Upper lobe of left lung (tissue), 6 donors: Measurements from ENCODE around the gene ARVCF. TPM values are rescaled to one million over a fixed set of nuclear protein-coding genes. Genes with fewer than 3 reads are reported as not detected.

ENCODE experiments used
- ATAC-seq, 2 donors: fragments of 200-7000 bp; cut with Tn5 transposase; one replicate each; pipeline ENCODE4 v1.9.1; 2022; ENCODE audit warnings: mild to moderate bottlenecking in 2 of 2, moderate library complexity in 2 of 2; ENCODE audit not compliant: low FRiP score in 2 of 2
- DNase-seq, 2 donors: peaks; one replicate each; pipeline ENCODE4 v3.0.0-alpha.2; 2019 to 2020
- H3K27ac ChIP-seq, 4 donors: fragments of 200-600 bp; sonication (generic); one replicate each; pipeline ENCODE4 v1.5.1; 2016 to 2019
- H3K27me3 ChIP-seq, 4 donors: fragments of 200-600 bp; sonication (generic); one replicate each; pipeline ENCODE4 v1.5.1; 2017 to 2019
- H3K36me3 ChIP-seq, 4 donors: fragments of 200-600 bp; sonication (generic); one replicate each; pipeline ENCODE4 v1.5.1; 2016 to 2019
- H3K4me1 ChIP-seq, 4 donors: fragments of 200-600 bp; sonication (generic); one replicate each; pipeline ENCODE4 v1.5.1; 2018 to 2019
- H3K4me3 ChIP-seq, 4 donors: fragments of 200-600 bp; sonication (generic); one replicate each; pipeline ENCODE4 v1.5.1; 2017 to 2019; ENCODE audit warnings: mild to moderate bottlenecking in 2 of 4, moderate library complexity in 1 of 4
- H3K9me3 ChIP-seq, 4 donors: fragments of 200-600 bp; sonication (generic); one replicate each; pipeline ENCODE4 v1.5.1; 2018 to 2019
- CTCF ChIP-seq, 6 experiments: fragments of 450-650 bp in 4 of 6; fragments of 200-600 bp in 2 of 6; sonication (generic) in 2 of 6; IDR thresholded peaks; one replicate each; pipeline ENCODE4 v1.5.1; 2016 to 2019; ENCODE audit warnings: antibody characterized with exemption in 6 of 6
- EP300 ChIP-seq, 4 donors: sonication (generic); formaldehyde crosslinking; IDR thresholded peaks; one replicate each; pipeline ENCODE4 v1.5.1; 2017; ENCODE audit warnings: antibody characterized with exemption in 4 of 4, control low read depth in 2 of 4
- POLR2A ChIP-seq, 4 donors: fragments of 450-650 bp; IDR thresholded peaks; one replicate each; pipeline ENCODE4 v1.5.1; 2016 to 2017; ENCODE audit warnings: antibody characterized with exemption in 4 of 4, mild to moderate bottlenecking in 2 of 4
- POLR2AphosphoS5 ChIP-seq, 2 donors: sonication (generic); formaldehyde crosslinking; IDR thresholded peaks; one replicate each; pipeline ENCODE4 v1.5.1; 2017; ENCODE audit warnings: antibody characterized with exemption in 2 of 2
- WGBS, 2 donors: methylation state at CpG; one replicate each; pipeline ENCODE4 v1.1.5; 2017 to 2018; 5-methylcytosine and 5-hydroxymethylcytosine counted together
- total RNA-seq, 6 donors: library from RNA; depleted of rRNA in 4 of 6; stranded (reverse); fragments of >200 nt in 4 of 6; gene quantifications; one replicate each; pipeline versions ENCODE4 v1.1.0 to v1.2.1, GENCODE V29; 2016 to 2021
- donor health status: DM: no; HTN: no; CAD: no; lungs with moderate emphysema.
- donor health status: DM: no; HTN: yes; CAD: no; lungs with severe emphysema.

The ARVCF gene
- total RNA-seq, 6 donors from 2014 or later: 18.5 to 54.5 (median 22.8) TPM

GRCh38 chr22:20063271-20064139 is 46.9 kb upstream of the ARVCF start:
- DNase-seq: no peak
- no peaks in the 10 kb centered on the region for H3K9me3 ChIP-seq
- no peak overlapping the region for H3K4me3 ChIP-seq
- no peaks in the 10 kb centered on the region for H3K4me1 ChIP-seq
- no peak for ATAC-seq
- H3K27ac ChIP-seq: no peak overlapping the region
- no peaks in the 10 kb centered on the region for H3K27me3 ChIP-seq
- WGBS, 2 donors: 91 to 98% methylated on average over 10 to 27 of the region's 27 CpGs
- TF ChIP-seq POLR2A (IDR thresholded peaks at IDR 0.05) (no peak), CTCF (IDR thresholded peaks at IDR 0.05) (no peak), POLR2AphosphoS5 (IDR thresholded peaks at IDR 0.05) (no peak), EP300 (IDR thresholded peaks at IDR 0.05) (no peak)
- H3K36me3 ChIP-seq: peaks cover 16 to 58% (median 47%) of the 10 kb centered on the region in 4 donors

GRCh38 chr22:20062766-20063083 is 46.1 kb upstream of the ARVCF start:
- no peak for DNase-seq
- Histone ChIP-seq H3K27ac (no peak overlapping the region), H3K4me1 (no peaks in the 10 kb centered on the region), H3K36me3 (peaks cover 16 to 64% (median 50%) of the 10 kb centered on the region in 4 donors), H3K27me3 (no peaks in the 10 kb centered on the region), H3K4me3 (no peak overlapping the region), H3K9me3 (no peaks in the 10 kb centered on the region)
- TF ChIP-seq POLR2AphosphoS5 (IDR thresholded peaks at IDR 0.05) (no peak), POLR2A (IDR thresholded peaks at IDR 0.05) (no peak), CTCF (IDR thresholded peaks at IDR 0.05) (no peak), EP300 (IDR thresholded peaks at IDR 0.05) (no peak)
- 89 to 94% methylated on average over 10 to 11 of the region's 11 CpGs for WGBS, 2 donors
- ATAC-seq: no peak

- ATAC-seq (no peak), DNase-seq (no peak)
- WGBS, 2 donors: 98 to 100% methylated on average over 7 to 18 of the region's 18 CpGs
- H3K4me1 ChIP-seq: no peaks in the 10 kb centered on the region
- H3K27me3 ChIP-seq: no peaks in the 10 kb centered on the region
- no peak overlapping the region for H3K27ac ChIP-seq
- TF ChIP-seq EP300 (IDR thresholded peaks at IDR 0.05): no peak
- TF ChIP-seq POLR2AphosphoS5 (IDR thresholded peaks at IDR 0.05): no peak
- no peak for TF ChIP-seq POLR2A (IDR thresholded peaks at IDR 0.05)
- no peaks in the 10 kb centered on the region for H3K9me3 ChIP-seq
- peaks cover 16 to 69% (median 56%) of the 10 kb centered on the region in 4 donors for H3K36me3 ChIP-seq
- H3K4me3 ChIP-seq: no peak overlapping the region
Measured at GRCh38 chr22:20062043-20062765, 45.6 kb upstream of the ARVCF start.

- DNase-seq (no peak), ATAC-seq (no peak)
- H3K4me1 ChIP-seq: no peaks in the 10 kb centered on the region
- no peaks in the 10 kb centered on the region for H3K9me3 ChIP-seq
- TF ChIP-seq POLR2AphosphoS5 (IDR thresholded peaks at IDR 0.05): no peak
- no peak for TF ChIP-seq EP300 (IDR thresholded peaks at IDR 0.05)
- TF ChIP-seq CTCF (IDR thresholded peaks at IDR 0.05): no peak
- no peak for TF ChIP-seq POLR2A (IDR thresholded peaks at IDR 0.05)
- peak overlapping the region in 2 of 4 donors; percentile 12 to 34 for H3K27ac ChIP-seq
- no peak overlapping the region for H3K4me3 ChIP-seq
- H3K36me3 ChIP-seq: peaks cover 16 to 76% (median 62%) of the 10 kb centered on the region in 4 donors
- no peaks in the 10 kb centered on the region for H3K27me3 ChIP-seq
- WGBS, 2 donors: 83% methylated on average over 7 of the region's 11 CpGs; no CpG with 5 or more reads in 1 of the 2 donors
Measured at GRCh38 chr22:20061481-20061861, 44.8 kb upstream of the ARVCF start.

- Histone ChIP-seq H3K27me3 (no peaks in the 10 kb centered on the region), H3K9me3 (no peaks in the 10 kb centered on the region), H3K4me1 (no peaks in the 10 kb centered on the region), H3K4me3 (no peak overlapping the region), H3K27ac (peak overlapping the region in 2 of 4 donors; percentile 15 to 34), H3K36me3 (peaks cover 16 to 82% (median 64%) of the 10 kb centered on the region in 4 donors)
- DNase-seq (no peak), ATAC-seq (no peak)
- TF ChIP-seq EP300 (IDR thresholded peaks at IDR 0.05): no peak
- no peak for TF ChIP-seq POLR2A (IDR thresholded peaks at IDR 0.05)
- TF ChIP-seq CTCF (IDR thresholded peaks at IDR 0.05): no peak
- no peak for TF ChIP-seq POLR2AphosphoS5 (IDR thresholded peaks at IDR 0.05)
- 89 to 90% methylated on average over 4 to 10 of the region's 10 CpGs for WGBS, 2 donors
Measured at GRCh38 chr22:20060700-20061480, 44.3 kb upstream of the ARVCF start.
